Stomach smooth muscle (tissue), 2 donors: ENCODE data around the gene TRIP13.
"Not testable (repeated sequence)": the region's sequence is repeated elsewhere in the genome, so short reads cannot be mapped to it uniquely, and the experiment has no call there.

Experiments used
- H3K27ac ChIP-seq: one replicate; pipeline ENCODE4 v1.7.0; 2013; ENCODE audit warnings: mild to moderate bottlenecking, low read length, inconsistent platforms
- H3K27me3 ChIP-seq, 2 donors: one replicate each; pipeline ENCODE4 v1.7.0; 2013; ENCODE audit warnings: low read length in 2 of 2; ENCODE audit not compliant: insufficient read depth in 2 of 2, control insufficient read depth in 1 of 2
- H3K36me3 ChIP-seq, 2 donors: one replicate each; pipeline ENCODE4 v1.7.0; 2013; ENCODE audit warnings: low read length in 2 of 2; ENCODE audit not compliant: control insufficient read depth in 2 of 2, insufficient read depth in 2 of 2
- H3K4me1 ChIP-seq: one replicate; pipeline ENCODE4 v1.7.0; 2013; ENCODE audit warnings: low read length; ENCODE audit not compliant: control insufficient read depth, insufficient read depth
- H3K4me3 ChIP-seq, 2 donors: one replicate each; pipeline ENCODE4 v1.7.0; 2013; ENCODE audit warnings: low read length in 2 of 2
- H3K9ac ChIP-seq, 2 donors: one replicate each; pipeline ENCODE4 v1.7.0; 2013; ENCODE audit warnings: low read length in 2 of 2, mild to moderate bottlenecking in 1 of 2
- H3K9me3 ChIP-seq, 2 donors: one replicate each; pipeline ENCODE4 v1.7.0; 2013; ENCODE audit warnings: low read length in 2 of 2; ENCODE audit not compliant: control insufficient read depth in 2 of 2
- donor health status: healthy.
- donor health status: Pancreatic carcinoma.

The TRIP13 gene

GRCh38 chr5:912280-913091 lies 19.8 kb downstream of the TRIP13 start:
- Histone ChIP-seq H3K36me3 (no peaks in the 10 kb centered on the region), H3K4me1 (no peaks in the 10 kb centered on the region), H3K27ac (no peak overlapping the region), H3K9ac (no peak overlapping the region), H3K9me3 (no peaks in the 10 kb centered on the region), H3K4me3 (no peak overlapping the region), H3K27me3 (no peaks in the 10 kb centered on the region)

DNA sequence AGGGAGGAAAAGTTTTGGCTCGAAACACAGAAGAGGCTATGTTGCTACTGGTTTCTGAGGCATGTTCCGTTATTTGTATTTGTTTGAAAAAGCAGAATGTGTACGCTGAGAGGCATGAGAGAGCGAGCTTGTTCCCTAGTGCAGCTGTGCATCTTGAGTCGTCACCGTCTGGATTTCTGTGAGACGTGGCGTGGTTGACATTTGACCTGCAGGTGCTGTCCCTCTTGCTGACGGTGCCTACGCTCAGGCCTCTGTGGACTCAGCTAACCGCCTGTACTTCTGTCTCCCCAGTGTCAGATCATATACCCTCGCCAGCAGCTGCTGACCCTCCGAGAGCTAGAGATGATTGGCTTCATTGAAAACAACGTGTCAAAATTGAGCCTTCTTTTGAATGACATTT lies 21.5 kb downstream of the TRIP13 start:
- Histone ChIP-seq H3K27ac (no peak overlapping the region), H3K4me1 (no peaks in the 10 kb centered on the region), H3K27me3 (no peaks in the 10 kb centered on the region), H3K9me3 (peaks cover 0 to 3% of the 10 kb centered on the region in 2 donors), H3K9ac (no peak overlapping the region), H3K4me3 (no peak overlapping the region), H3K36me3 (no peaks in the 10 kb centered on the region)

DNA sequence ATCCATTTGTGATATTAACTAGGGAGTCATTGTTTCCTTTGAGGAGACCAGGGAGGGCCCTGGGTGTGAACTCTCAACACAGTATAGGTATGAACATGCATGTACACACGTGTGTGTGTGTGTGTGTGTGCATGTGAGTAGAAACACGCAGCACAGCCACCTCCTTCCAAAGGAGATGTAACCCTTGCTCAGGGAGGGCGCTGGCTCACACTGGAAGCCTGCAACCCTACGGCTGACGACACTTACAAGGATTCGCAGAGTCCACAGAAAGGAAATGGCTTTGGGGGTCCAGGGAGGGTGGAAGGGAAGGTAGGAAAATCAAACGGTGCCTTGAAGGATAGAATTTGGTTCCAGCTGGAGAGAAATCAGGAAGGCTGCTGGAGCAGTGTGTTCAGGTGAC lies 21.9 kb downstream of the TRIP13 start:
- Histone ChIP-seq H3K27ac (no peak overlapping the region), H3K9me3 (peaks cover 0 to 3% of the 10 kb centered on the region in 2 donors), H3K36me3 (no peaks in the 10 kb centered on the region), H3K4me3 (no peak overlapping the region), H3K4me1 (no peaks in the 10 kb centered on the region), H3K9ac (no peak overlapping the region), H3K27me3 (no peaks in the 10 kb centered on the region)

DNA sequence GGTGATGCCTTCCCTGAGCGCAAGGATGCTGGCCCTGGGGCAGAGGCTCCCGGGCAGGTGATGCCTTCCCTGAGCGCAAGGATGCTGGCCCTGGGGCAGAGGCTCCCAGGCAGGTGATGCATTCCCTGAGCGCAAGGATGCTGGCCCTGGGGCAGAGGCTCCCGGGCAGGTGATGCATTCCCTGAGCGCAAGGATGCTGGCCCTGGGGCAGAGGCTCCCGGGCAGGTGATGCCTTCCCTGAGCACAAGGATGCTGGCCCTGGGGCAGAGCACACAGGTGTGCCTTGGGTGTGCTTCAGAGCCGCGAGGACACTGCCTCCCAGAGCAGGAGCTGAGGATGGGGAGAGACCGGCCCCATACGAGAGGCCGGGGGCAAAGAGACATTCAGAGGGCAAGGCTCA lies 22.7 kb downstream of the TRIP13 start:
- H3K9ac ChIP-seq, H3K4me3 ChIP-seq, H3K4me1 ChIP-seq, H3K27ac ChIP-seq, H3K9me3 ChIP-seq, H3K27me3 ChIP-seq, H3K36me3 ChIP-seq: not testable (repeated sequence)

DNA sequence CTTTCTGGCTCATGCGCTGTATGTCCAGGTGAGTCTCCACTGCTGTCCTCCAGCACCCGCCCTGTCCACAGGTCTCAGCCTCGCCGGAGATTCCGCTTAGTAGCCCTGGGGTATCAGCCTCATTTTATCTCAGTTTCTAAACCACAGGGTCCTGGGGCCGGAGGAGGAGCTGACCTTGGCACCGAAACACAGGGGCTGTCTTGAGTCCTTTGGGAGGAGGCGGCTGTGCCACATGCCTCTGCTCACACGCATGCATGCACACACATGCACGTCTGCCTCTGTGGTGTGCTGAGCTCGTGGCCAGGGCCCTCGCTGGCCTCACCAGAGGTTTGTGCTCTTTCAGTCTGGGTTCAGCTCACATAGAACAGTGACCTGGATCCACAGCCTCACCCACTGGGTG lies 23.3 kb downstream of the TRIP13 start:
- Histone ChIP-seq H3K36me3 (no peaks in the 10 kb centered on the region), H3K27me3 (no peaks in the 10 kb centered on the region), H3K27ac (no peak overlapping the region), H3K9ac (no peak overlapping the region), H3K4me1 (no peaks in the 10 kb centered on the region), H3K4me3 (no peak overlapping the region), H3K9me3 (peaks cover 0 to 3% of the 10 kb centered on the region in 2 donors)

GRCh38 chr5:916441-917293 lies 24.0 kb downstream of the TRIP13 start:
- no peak overlapping the region for H3K27ac ChIP-seq

DNA sequence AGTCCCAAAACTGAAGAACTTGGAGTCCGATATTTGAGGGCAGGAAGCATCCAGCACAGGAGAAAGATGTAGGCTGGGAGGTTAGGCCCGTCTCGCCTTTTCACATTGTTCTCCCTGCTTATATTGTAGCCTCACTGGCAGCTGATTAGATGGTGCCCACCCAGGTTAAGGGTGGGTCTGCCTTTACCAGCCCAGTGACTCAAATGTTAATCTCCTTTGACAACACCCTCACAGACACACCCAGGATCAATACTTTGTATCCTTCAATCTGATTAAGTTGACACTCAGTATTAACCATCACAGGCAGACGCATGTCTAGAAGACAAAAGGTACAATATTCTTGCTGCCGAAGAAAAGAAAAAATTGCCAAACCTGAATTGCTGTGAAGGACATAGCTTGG lies 26.0 kb downstream of the TRIP13 start:
- H3K36me3 ChIP-seq, H3K27me3 ChIP-seq, H3K4me3 ChIP-seq, H3K4me1 ChIP-seq, H3K27ac ChIP-seq, H3K9ac ChIP-seq, H3K9me3 ChIP-seq: not testable (repeated sequence)

More at GRCh38 chr5:916441-917293, 24.0 kb downstream of the TRIP13 start:
- H3K4me3 ChIP-seq: no peak overlapping the region
- H3K4me1 ChIP-seq: no peaks in the 10 kb centered on the region
- H3K36me3 ChIP-seq: no peaks in the 10 kb centered on the region
- no peaks in the 10 kb centered on the region for H3K27me3 ChIP-seq
- H3K9ac ChIP-seq: no peak overlapping the region
- H3K9me3 ChIP-seq: peaks cover 0 to 3% of the 10 kb centered on the region in 2 donors

GRCh38 chr5:919356-920000 lies 26.8 kb downstream of the TRIP13 start:
- Histone ChIP-seq H3K36me3 (no peaks in the 10 kb centered on the region), H3K9me3 (peaks cover 0 to 3% of the 10 kb centered on the region in 2 donors), H3K27me3 (no peaks in the 10 kb centered on the region), H3K4me3 (no peak overlapping the region), H3K9ac (no peak overlapping the region), H3K4me1 (no peaks in the 10 kb centered on the region), H3K27ac (no peak overlapping the region)

- Histone ChIP-seq H3K36me3 (no peaks in the 10 kb centered on the region), H3K9ac (no peak overlapping the region), H3K27ac (no peak overlapping the region), H3K9me3 (peaks cover 0 to 3% of the 10 kb centered on the region in 2 donors), H3K4me1 (no peaks in the 10 kb centered on the region), H3K4me3 (no peak overlapping the region), H3K27me3 (peaks cover 3 to 5% of the 10 kb centered on the region in 2 donors)
Measured at GRCh38 chr5:920321-920720, 27.6 kb downstream of the TRIP13 start.

GRCh38 chr5:921456-922435 lies 29.1 kb downstream of the TRIP13 start:
- peaks cover 0 to 3% of the 10 kb centered on the region in 2 donors for H3K9me3 ChIP-seq
- no peak overlapping the region for H3K4me3 ChIP-seq
- no peaks in the 10 kb centered on the region for H3K36me3 ChIP-seq
- peaks cover 4% of the 10 kb centered on the region for H3K4me1 ChIP-seq
- no peak overlapping the region for H3K27ac ChIP-seq
- peaks cover 6 to 16% of the 10 kb centered on the region in 2 donors for H3K27me3 ChIP-seq
- H3K9ac ChIP-seq: no peak overlapping the region
